MM.1S (cell line): ENCODE measurements around the gene KLHL3.

Experiments
- EZH2phosphoT487 ChIP-seq: fragments of 300-600 bp; sonication (generic); IDR thresholded peaks from 2 replicates; pipeline ENCODE4 v1.6.1; 2018; ENCODE audit warnings: antibody characterized with exemption, low read length
- TF ChIP-seq, protein P1 (sequence below): fragments of 300-600 bp; sonication (generic); IDR thresholded peaks from 2 replicates; pipeline ENCODE4 v1.5.1; 2016; ENCODE audit warnings: antibody characterized with exemption, low read length, mixed read lengths

GRCh38 chr5:137589185-137589584, 146.7 kb downstream of the KLHL3 start:
- TF ChIP-seq EZH2phosphoT487 = no peak
- TF ChIP-seq, protein P1, sequence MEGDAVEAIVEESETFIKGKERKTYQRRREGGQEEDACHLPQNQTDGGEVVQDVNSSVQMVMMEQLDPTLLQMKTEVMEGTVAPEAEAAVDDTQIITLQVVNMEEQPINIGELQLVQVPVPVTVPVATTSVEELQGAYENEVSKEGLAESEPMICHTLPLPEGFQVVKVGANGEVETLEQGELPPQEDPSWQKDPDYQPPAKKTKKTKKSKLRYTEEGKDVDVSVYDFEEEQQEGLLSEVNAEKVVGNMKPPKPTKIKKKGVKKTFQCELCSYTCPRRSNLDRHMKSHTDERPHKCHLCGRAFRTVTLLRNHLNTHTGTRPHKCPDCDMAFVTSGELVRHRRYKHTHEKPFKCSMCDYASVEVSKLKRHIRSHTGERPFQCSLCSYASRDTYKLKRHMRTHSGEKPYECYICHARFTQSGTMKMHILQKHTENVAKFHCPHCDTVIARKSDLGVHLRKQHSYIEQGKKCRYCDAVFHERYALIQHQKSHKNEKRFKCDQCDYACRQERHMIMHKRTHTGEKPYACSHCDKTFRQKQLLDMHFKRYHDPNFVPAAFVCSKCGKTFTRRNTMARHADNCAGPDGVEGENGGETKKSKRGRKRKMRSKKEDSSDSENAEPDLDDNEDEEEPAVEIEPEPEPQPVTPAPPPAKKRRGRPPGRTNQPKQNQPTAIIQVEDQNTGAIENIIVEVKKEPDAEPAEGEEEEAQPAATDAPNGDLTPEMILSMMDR = no peak
